Subcutaneous preadipocyte (primary cell): Measurements from ENCODE around the gene MTIF3. TPM values are rescaled to one million over a fixed set of nuclear protein-coding genes. Genes with fewer than 3 reads are reported as not detected.

Experiments used
- small RNA-seq: library from RNA; depleted of rRNA; stranded (forward); fragments of <200 nt; gene quantifications from one replicate; pipeline ENCODE3, GENCODE V24; 2012
- total RNA-seq: library from RNA; depleted of rRNA; stranded (reverse); fragments of >200 nt; gene quantifications from 2 replicates; pipeline ENCODE4 v1.2.3, GENCODE V29; 2012

The MTIF3 gene
- 49.5 and 62.5 TPM in 2 replicates for total RNA-seq

GRCh38 chr13:27449936-27450828 lies at the start of gene MTIF3:
TSS of gene MTIF3 (minus strand) at chr13:27450564. CDS start at chr13:27440448, 10,116 bp downstream.

GRCh38 chr13:27424246-27425157 lies 25.9 kb downstream of the MTIF3 start, which contains the start of gene GTF3A:
TSS of gene GTF3A (plus strand) at chr13:27424619.

Small RNA genes lying within 50 kb of the gene (small RNA-seq; reads per million reads assigned to genes)
- gene RNU6-63P = not detected
- gene RNY1P1 = not detected

Other genes with a start within 250 kb of the MTIF3 start
- gene RPL21, start 199.0 kb downstream of the MTIF3 start, total RNA-seq = 562 and 1,052 TPM in 2 replicates
- gene RASL11A, start 179.7 kb downstream of the MTIF3 start, total RNA-seq = 8.0 and 12.5 TPM in 2 replicates
- 153 and 176 TPM in 2 replicates for gene GTF3A, start 25.9 kb downstream of the MTIF3 start, total RNA-seq
- 2.6 and 3.3 TPM in 2 replicates for gene LNX2, start 170.0 kb upstream of the MTIF3 start, total RNA-seq
- 67.2 and 96.6 TPM in 2 replicates for gene POLR1D, start 171.3 kb upstream of the MTIF3 start, total RNA-seq